ENCODE measurements around the gene KCNQ5.

The KCNQ5 gene

DNA sequence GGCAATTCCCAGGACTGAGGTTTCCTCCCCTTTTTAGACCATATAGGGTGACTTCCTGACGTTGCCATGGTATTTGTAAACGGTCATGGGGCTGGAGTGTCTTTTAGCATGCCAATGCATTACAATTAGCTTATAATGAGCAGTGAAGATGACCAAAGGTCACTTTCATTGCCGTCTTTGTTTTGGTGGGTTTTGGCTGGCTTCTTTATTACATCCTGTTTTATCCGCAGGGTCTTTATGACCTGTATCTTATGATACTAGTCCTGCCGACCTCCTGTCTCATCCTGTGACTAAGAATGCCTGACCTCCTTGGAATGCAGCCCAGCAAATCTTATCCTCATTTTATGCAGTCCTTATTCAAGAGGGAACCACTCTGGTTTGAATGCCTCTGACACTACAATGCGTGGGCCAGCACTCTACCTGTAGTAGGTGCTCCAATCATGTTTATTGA lies 190.1 kb downstream of the KCNQ5 start:
- no peak for DNase-seq

DNA sequence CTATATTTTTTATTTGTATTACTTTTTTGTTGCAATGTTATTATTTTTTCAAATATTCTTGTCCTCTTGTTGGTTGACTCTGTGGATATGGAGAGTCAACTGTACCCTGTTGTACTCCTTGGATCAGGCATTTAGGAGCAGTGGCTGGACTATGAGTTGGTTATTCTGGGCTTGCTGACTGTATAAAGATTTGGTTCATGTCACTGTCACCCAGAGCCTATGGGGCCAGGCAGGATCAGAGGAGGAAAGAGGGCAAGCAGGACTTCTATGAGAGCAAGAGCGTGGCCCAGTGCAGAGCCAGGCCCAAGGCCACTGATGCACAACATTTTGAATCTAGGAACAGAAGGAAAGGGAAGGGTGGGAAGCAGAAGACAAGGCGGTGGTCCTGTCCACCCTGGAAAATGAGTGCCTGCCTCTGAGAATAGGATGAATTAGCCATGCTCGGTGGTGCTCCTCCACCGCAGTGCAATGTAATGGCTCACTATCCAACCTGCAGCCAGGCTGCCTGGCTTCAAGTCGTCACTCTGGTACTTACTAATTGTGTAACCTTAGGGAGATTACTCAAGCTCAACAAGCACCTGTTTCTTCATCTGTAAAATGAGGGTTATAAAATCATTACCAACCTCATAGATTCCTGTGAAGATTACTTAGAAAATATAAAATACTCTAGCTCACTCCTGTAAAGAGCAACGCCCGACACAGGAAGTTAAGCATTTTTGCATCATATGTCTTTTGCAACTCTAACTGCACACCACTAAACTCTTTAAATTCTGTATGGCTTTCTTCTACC lies 192.1 kb downstream of the KCNQ5 start:
- DNase-seq, result no peak

- DNase-seq, result no peak
Observed at GRCh38 chr6:72816022-72816421, 194.2 kb downstream of the KCNQ5 start.

DNA sequence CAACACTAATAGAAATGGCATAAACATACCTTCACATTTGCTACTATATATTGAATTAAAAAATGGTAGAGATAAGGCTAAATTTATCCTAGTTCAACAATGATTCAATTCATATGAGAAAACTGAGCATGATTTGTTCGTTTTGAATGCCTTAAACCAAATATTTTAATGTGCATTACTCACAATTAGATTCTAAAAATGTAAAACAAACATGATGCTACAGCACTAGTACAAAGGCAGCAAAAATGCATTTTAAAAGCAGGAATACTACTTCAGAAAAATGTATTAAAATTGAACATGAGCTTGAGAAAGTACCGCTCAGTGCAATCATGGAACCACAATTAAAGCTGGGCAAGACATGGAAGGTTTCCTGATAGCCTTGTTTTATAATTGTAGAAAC lies 195.3 kb downstream of the KCNQ5 start:
- no peak for DNase-seq

DNA sequence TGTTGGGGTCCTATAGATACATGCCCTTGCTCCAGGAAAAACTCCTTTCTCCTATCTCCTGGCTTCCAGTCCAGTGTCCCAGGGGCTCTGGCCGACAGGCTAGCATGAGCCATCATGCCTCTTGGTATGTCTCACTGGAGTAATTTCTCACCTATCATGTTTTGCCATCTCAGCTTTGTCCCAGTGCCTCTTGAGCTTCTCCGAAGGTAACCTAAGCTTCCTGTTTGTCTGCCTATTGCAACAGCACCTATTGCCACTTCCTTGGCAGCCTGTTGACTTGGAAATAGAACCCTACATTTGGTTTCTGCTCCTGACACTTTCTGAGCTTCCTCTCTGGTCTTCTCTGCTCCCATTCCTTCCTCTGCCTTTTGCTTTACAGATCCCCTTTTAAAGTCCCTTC lies 197.7 kb downstream of the KCNQ5 start:
- no peak for DNase-seq

DNA sequence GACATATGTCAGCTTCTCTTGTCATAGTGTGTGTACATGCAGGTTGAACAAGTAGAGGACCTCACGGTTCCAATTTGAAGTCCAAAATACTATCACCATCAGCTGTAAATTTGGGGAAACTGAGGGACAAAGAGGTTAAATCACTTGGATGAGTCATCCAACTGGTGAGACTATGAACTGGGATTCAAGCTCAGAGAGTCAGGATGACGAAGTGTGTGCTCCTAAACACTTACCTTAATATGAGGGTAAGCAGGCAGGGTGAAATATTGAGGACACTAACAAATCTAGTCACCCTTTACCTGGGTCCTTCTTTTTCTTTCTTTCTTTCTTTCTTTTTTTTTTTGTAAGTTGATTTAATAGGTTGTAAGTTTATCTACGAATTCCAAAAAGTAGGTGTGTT lies 198.3 kb downstream of the KCNQ5 start:
- no peak for DNase-seq

GRCh38 chr6:72820906-72821305 lies 199.0 kb downstream of the KCNQ5 start:
- no peak for DNase-seq

DNA sequence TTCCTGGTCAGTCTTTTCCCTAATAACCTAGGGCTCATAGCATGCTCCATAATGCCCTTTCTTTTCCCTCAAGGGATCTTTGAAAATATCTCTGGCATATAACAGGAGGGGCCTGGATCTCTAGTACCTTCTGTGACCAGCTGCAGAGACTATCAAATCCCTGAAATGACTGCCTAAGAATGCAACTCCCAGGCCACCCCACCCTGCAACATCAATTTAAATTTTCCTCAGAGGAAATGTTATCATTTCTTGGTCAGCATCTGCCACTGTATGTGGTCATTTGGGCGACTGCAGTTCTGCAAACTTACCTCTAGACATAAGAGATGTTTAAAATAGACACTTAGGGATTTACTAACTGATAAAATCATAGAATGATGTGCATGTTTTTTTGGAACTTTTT lies 200.2 kb downstream of the KCNQ5 start:
- no peak for DNase-seq

DNA sequence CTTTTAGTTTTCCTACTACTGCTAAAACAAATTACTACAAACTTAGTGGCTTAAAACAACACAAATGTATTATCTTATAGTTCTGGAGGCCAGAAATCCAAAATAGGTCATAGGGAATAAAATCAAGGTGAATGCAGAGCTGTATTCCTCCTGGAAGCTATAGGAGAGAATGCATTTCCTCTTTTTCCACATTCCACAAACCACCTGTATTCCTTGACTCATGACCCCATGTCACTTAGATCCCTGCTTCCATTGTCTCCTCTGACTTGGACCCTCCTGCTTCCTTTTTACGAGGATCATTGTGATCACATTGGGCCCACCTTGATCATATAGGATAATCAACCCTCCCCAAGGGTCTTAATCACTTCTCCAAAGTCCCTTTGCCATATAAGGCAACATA lies 200.8 kb downstream of the KCNQ5 start:
- no peak for DNase-seq

DNA sequence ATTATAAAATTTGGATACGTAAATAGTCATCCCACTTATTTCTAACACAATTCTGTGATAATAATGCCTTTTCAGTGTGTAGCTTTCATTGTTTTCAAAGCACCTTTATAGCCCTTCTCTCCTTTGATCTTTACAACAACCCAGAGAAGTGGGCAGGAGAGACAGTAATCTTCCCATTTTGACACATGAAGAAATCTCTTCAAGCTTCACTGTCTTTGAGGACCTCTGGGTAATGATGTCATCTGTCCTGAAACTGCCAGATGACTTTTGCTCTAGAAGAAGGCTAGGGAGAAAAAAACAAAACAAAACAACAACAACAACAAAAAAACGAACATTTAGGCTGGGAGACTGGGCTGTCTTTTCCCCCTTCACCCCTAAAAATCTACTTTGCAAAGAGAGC lies 203.0 kb downstream of the KCNQ5 start:
- DNase-seq, result no peak

GRCh38 chr6:72825315-72825911 lies 203.5 kb downstream of the KCNQ5 start:
- DNase-seq, result no peak

- no peak for DNase-seq
Observed at GRCh38 chr6:72826037-72826436, 204.2 kb downstream of the KCNQ5 start.

DNA sequence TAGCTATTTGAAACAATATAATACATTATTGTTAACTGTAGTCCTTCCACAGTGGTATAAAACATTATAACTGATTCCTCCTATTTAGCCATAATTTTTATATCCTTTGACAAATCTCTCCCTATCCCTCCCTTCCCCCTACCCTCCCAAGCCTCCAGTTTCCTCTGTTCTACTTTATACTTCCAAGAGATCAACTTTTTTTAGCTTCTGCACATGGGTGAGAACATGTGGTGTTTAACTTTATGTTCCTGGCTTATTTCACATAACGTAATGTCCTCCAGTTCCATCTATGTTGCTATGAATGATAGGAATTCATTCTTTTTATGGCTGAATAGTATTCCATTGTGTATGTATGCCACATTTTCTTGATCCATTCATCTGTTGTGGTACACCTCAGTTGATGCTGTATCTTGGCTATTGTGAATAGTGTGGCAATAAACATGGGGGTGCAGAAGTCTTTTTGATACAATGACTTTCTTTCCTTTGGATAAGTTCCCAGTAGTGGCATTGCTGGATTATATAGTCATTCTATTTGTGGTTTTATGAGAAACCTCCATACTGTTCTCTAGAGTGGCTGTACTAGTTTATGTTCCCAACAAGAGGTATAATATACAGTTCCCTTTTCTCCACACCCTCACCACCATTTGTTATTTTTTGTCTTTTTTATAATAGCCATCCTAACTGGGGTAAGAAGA lies 205.0 kb downstream of the KCNQ5 start:
- no peak for DNase-seq

GRCh38 chr6:72828904-72829303 lies 207.0 kb downstream of the KCNQ5 start:
- DNase-seq, result no peak

DNA sequence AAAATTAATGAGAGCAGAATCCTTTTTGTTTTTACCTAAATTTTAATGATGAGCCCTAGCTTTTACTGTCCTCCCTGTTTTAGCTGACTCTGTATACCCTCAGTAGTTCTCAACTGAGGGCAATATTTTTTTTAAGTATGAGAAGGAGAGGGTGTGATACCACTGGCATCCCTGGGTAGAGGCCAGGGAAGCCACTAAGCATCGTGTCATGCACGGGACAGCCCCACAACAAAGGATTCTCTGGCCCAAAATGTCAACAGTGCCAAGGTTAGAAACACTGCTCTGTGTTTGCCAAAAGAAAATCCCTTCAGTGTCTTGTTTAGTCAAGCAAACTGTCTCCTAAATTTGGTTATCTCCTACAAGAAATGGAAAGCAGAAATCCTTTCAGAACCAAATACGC lies 210.4 kb downstream of the KCNQ5 start:
- DNase-seq, result no peak

DNA sequence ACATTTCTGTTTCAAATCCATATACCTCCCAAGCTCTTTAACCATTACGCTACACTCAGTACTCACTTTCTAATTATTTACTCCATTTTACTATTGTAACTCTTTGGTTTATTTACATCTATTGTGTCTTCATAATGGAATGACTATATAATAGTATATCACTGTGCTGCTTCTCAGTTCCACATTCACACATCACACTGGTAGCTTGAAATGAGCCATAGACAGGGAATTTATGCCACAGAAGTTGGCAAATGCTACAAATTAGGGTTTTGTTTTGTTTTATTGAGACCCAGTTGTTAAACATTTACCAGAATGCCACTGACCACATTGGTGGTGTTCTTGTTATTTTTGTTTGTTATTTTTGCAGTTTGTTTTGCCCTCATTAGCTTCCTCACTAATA lies 213.9 kb downstream of the KCNQ5 start:
- DNase-seq, result no peak

GRCh38 chr6:72836971-72837370 lies 215.1 kb downstream of the KCNQ5 start:
- no peak for DNase-seq

GRCh38 chr6:72841195-72841594 lies 219.3 kb downstream of the KCNQ5 start:
- no peak for DNase-seq

DNA sequence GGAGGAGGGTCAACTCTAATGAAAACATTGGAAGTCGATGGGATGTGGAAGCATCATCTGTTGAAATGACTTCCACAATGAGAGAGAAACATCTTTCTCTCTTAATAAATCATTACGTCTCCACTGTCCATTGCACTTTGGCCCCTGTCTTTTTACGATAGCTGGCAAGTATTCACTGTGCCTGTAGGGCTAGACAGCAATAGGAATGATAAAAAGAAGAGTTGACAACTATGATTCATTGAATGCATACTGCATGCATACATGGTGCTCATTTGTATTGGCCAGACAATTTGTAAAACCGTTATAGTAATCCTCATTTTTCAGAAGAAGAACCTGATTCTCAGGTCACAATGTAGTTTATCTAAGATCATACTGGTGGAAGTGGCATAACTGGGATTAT lies 220.3 kb downstream of the KCNQ5 start:
- no peak for DNase-seq

DNA sequence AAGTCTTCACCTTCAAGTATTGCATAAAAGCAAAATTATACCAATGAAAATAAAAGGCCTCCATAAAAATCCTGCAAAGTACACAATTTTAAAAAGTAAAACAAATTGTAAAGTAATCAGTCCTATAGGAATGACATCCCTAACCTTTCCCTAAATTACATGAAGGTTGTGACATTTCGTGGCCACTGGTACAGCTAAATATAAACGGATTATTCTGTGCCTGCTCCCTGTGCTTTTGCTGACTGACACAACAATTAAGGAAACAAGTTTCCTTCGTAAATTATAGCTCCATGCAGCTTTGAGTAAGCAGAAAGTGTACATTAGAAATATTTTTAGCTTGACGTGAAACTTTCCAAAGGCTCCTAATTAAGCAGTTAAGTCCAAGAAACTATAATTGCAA lies 222.8 kb downstream of the KCNQ5 start:
- no peak for DNase-seq

- no peak for DNase-seq
Observed at GRCh38 chr6:72849346-72849745, 227.5 kb downstream of the KCNQ5 start.

DNA sequence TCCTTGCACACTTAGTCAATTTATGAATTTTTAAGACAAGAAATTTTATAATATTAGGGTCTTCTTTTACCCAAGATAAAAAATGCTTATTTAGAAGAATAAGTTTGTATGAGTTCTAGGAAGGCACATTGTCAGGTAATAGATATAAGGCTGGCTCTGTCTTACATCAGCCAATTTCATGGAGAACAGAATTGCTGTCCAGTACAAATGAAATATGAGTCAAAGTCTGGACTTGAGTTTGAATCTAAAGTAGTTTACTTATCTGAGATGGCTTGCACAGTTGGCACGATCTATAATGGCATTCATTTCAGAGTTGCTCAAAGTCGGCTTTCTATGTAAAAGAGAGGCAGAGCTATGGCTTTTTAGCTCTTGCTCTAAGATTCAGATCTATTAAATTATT lies 228.2 kb downstream of the KCNQ5 start:
- DNase-seq, result no peak

- DNase-seq, result peak; percentile 69
Observed at GRCh38 chr6:72850469-72850868, 228.6 kb downstream of the KCNQ5 start.

- no peak for DNase-seq
Observed at GRCh38 chr6:72855471-72855870, 233.6 kb downstream of the KCNQ5 start.
